ENCODE results near the gene STAT3.
"Not testable (repeated sequence)": the region's sequence is repeated elsewhere in the genome, so short reads cannot be mapped to it uniquely, and the experiment has no call there.

The STAT3 gene

DNA sequence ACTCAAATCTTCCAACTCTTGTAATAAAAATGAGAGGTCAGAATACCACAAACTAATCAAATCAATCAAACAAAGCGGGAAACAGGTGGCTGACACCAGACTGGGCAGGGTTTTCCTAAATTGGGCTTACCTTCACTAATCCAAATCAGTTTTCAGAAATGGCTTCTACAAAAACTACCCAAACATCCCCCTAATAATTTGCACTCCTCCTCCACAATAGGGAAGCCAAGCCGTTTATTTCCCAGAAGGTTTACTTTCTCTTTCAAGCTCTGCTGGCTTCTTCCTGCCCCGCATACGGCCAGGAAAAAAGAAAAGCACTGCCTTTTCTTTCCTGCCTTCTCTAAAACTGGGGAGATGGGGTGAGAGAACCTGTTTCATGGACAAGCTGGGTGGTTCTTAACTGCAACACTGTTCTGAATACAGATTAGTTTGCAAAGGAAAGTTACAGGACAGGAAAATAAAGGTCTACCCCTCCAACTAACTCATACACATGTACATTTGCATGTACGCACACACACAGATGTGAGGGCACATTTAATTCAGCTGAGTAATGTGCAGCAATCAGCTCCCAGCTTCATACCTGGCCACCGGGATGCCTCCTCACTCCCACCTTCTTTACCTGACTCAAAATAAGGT, 9.2 kb downstream of the STAT3 start:
- DNase-seq, result peak in 1 of 2 experiments; percentile 67

DNA sequence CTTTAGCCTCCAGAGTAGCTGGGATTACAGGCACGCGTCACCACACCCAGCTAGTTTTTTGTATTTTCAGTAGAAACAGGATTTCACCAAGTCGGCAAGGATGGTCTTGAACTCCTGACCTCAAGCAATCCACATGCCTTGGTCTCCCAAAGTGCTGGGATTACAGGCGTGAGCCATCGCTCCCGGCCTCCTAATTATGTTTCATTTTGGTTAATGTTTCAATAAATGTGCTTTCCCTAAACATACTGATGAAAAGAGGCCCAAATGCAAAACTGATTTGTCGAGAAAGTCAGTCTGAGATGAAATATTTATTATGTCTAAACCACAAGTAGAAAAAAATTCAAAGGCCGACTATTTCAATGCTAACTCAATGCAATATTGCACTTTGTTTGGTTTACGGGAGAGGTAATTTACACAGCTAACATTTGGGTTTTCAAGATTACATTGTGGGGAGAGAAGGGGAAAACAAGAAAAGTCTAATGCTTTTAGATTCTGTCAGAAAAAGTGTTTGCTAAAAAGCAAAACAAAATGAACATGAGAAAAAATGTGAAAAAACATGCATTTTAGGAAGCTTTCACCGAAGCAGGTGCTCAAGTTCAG, 9.8 kb downstream of the STAT3 start:
- DNase-seq, result no peak

DNA sequence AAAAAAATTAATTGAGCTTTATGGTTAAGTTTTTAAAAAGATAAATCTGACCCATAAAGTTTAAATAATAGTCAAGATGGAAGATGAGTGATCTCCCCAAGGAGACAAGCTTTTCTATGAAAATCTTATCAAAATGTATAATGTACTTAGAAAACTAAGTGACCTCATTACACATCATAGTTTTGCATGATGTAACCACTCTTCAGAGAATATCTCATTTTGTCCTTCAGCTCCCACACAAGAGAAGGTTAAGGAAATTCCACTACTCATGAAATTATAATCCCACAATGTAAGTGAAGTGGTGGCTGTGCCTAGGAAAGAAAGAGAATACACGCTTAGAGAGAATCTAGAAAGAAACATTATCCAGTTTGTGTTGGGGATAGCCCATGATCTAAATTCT, 14.3 kb downstream of the STAT3 start:
- DNase-seq, result no peak

DNA sequence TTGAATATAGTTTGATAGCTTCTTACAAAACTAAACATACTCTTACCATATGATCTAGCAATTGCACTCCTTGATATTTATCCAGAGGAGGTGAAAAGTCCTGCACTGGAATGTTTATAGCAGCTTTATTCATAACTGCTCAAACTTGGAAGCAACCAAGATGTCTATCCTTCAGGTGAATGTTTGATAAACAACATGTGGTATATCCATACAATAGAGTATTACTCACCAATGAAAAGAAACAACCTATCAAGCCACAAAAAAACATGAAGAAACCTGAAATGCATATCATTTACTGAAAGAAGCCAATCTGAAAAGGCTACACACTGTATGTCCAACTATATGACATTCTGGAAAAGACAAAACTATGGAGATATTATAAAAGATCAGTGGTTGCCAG, 16.1 kb downstream of the STAT3 start:
- DNase-seq, result no peak

DNA sequence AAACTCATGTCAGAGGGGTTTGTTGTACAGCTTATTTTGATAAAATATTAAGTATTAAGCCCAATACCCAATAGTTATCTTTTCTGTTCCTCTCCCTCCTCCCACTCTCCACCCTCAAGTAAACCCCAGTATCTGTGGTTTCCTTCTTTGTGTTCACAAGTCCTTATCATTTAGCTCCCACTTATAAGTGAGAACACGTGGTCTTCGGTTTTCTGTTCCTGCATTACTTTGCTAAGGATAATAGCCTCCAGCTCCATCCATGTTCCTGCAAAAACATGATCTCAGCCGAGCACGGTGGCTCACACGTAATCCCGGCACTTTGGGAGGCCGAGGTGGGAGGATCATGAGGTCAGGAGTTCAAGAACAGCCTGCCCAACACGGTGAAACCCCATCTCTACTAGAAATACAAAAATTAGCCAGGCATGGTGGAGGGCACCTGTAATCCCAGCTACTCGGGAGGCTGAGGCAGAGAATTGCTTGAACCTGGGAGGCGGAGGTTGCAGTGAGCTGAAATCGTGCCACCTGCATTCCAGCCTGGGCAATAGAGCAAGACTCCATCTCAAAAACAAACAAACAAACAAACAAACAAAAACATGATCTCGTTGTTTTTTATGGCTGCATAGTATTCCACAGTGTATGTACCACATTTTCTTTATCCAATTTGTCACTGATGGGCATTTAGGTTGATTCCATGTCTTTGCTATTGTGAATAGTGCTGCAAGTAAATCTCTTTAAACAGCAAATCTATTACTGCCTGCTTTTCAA, 19.3 kb downstream of the STAT3 start:
- DNase-seq, result not testable (repeated sequence)

DNA sequence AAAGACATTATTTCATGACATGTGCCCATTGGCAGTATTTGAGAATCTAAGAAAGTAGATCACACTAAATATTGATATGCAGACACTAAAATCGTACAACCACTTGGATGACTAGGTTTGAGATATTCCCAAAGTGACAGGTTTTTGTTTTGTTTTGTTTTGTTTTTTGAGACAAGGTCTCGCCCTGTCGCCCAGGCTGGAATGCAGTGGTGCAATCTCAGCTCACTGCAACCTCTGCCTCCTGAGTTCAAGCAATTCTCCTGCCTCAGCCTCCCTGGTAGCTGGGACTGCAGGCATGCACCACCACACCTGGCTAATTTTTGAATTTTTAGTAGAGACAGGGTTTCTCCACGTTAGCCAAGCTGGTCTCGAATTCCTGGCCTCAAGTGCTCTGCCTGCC, 19.9 kb downstream of the STAT3 start:
- DNase-seq, result not testable (repeated sequence)

DNA sequence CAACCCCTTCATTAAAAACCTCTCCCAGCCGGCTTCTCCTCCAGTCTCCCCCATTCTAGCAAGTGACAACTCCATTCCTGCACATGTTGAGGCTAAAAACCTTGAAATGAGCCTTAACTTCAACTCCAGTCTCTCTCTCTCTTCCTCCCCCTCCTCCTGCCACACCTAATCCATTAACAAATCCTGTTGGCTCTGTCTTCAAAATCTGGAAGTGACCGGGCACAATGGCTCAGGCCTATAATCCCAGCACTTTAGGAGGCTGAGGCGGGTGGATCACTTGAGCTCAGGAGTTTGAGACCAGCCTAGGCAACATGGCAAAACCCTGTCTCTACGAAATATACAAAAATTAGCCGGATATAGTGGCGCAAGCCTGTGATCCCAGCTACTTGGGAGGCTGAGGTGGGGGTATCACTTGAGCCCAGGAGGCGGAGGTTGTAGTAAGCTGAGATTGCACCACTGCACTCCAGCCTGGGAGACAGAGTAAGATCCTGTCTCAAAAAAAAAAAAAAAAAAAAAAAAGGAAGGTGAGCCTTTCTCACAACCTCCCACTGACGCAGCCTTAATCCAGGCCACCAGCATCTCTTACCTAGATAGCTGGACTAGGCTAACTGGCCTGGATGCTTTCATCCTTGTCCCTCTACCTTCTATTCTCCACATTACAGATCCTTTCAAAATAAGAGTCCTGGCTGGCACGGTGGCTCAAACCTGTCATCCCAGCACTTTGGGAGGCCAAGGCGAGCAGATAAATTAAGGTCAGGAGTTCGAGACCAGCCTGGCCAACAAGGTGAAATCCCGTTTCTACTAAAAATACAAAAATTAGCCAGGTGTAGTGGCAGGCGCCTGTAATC, 21.8 kb downstream of the STAT3 start:
- not testable (repeated sequence) for DNase-seq

DNA sequence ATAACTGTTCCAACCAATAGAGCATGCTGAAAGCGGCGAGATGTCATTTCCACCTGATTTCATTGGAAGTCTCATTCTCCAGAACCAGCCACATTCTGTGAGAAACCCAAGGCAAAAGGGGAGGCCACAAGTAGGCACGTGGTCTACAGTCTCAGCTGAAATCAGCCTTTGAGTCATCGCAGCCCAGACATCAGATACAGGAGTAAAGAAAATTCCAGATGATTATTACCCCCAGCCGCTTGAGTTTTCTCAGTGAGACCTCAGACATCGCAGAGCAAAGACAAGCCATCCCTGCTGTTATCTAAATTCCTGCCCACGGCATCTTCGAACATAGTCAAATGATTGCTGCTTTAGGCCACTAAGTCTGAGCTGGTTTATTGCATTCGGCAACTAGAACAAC, 23.1 kb downstream of the STAT3 start:
- no peak for DNase-seq

DNA sequence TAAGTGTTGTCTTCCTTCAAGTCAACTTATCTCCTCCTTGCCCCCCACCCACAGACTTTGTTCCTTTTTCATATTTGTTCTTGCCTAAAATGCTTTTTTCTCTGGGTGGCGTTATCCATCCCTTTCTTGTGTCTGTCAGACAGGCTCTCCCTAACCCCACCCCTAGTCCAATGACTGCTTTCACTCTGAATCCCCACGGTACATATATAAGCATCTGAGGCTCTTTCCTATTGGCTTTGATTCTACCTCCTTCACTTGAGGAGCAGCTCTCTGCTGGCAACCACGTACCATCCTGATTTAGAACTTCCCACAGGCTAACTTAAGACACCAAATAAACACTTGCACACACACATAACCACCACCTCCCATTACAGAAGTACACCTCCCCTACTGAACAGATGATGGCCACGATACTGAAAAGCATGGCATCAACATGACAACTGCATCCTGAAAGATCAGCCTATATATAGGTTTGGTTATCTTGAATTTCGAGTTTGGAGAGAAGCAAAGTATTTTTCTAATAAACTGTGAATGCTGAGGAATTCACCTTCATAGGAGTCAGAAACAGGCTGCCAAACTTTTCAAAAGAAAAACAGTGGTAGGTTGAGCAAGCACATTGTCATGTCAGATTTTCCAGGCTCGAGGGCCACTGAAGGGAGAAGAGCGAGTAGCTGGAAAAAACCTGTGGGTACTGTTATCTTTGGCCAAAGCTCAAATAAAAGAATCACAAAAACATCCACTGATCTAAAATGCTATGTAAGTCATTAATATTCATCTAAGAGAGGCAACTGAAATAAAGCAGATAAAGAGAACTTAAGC, 24.3 kb downstream of the STAT3 start:
- DNase-seq, result no peak

DNA sequence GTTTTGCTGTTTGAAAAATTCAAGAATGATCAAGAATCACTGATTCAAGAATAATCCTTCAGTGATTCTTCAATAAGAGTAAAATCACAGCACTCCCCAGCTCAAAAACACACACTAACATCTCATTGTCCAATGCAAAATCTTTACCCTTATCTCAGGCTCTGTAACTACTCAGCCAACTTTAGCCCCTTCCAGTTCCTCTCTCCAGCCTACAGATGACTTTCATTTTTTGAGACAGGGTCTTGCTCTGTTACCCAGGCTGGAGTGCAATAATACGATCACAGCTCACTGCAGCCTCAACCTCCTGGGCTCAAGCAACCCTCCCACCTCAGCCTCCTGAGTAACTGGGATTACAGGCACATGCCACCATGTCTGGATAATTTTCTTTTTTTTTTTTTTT, 25.0 kb downstream of the STAT3 start:
- no peak for DNase-seq

DNA sequence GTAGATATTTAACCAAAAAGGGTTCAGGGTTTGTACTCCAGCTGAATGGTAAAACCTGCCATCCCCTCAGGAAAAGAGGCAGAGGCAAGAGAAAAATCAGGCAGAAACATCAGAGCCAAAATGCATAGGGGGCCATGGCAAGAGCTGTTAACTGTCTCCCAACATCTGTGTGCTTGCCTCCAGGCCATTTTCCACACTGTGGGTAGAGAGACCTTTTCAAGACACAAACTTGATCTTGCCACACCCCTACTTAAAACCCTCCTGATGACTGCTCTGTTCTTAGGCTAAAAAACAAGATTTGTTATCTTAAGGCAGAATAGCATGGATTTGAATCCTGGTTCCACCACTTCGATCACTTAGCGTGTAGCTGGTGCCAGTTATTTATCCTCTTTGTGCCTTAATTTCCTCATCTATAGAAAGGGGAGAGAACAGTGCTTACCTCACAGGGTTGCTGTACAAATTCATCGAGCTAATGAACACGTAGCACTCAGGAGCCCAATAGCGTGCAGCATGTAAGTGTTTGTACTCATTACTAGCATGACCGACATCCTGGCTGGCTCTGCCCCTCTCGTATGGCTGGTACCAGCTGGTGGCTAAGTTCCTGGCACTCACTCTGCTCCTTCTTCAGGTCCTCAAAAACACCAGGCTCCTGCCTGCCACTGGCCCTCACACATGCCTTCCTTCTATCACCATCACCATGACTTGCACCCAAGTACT, 25.8 kb downstream of the STAT3 start:
- DNase-seq, result peak; percentile 45 to 78

DNA sequence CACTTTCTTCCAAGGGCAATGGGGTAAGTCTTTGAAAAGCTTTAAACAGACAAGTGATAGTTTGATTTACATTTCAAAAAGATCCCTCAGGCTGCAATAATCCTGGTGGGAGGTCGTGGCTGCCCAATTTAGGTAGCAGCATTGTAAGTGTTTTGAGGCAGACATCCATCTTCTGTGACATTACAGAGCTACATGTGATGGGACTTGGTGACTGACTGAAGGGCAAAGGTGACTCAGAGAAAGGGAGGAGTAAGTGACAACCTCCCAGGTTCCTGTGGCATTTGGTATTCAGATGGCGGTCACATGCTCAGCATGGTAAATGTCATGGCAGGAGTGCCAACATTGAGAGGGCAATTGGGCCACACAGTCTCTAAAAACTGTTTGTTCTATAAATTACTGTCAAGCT, 26.5 kb downstream of the STAT3 start:
- peak in 1 of 2 experiments; percentile 47 for DNase-seq

DNA sequence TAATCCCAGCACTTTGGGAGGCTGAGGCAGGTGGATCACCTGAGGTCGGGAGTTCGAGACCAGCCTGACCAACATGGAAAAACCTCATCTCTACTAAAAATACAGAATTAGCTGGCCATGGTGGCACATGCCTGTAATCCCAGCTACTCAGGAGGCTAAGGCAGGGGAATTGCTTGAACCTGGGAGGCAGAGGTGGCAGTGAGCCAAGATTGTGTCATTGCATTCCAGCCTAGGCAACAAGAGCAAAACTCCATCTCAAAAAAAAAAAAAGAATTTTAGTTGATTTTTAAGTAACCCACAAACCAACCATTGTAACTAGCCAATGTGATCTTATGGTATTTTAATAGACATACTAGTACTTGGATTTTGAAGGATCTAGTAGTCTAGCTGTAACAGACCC, 27.9 kb downstream of the STAT3 start:
- DNase-seq, result not testable (repeated sequence)

DNA sequence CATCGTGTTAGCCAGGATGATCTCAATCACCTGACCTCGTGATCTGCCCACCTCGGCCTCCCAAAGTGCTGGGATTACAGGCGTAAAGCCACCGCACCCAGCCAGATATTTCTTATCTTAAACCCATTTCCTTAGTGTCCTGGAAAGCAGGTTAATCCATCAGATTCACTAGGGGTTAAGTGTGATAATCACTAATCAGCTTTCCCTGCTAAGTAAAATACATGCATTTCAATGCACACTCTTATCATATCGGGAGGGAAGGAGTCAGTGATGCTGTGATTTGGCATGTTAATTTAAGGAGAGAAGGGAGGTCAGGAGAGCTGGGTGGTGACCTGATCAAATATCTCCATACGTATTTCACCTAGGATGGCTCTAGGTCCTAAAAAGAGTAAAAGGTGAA, 29.1 kb downstream of the STAT3 start:
- DNase-seq, result no peak

DNA sequence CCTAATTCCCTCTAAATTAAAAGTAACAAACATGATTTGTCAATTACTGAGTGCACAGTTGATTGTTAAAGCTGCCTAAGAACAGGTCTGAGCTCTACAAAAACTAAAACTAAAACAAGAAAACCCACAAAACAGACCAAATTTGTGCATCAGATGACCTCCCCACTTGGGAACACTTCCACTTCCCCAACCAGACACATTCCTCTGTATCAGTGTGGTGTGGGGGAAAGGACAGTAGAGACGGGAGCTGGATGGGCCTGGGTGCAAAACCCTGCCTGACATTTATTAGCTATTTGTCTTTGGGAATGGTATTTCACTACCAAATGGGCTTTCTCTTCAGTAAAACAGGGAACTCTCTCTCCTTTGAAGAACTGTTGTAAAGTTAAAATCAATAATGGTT, 29.8 kb downstream of the STAT3 start:
- no peak for DNase-seq

DNA sequence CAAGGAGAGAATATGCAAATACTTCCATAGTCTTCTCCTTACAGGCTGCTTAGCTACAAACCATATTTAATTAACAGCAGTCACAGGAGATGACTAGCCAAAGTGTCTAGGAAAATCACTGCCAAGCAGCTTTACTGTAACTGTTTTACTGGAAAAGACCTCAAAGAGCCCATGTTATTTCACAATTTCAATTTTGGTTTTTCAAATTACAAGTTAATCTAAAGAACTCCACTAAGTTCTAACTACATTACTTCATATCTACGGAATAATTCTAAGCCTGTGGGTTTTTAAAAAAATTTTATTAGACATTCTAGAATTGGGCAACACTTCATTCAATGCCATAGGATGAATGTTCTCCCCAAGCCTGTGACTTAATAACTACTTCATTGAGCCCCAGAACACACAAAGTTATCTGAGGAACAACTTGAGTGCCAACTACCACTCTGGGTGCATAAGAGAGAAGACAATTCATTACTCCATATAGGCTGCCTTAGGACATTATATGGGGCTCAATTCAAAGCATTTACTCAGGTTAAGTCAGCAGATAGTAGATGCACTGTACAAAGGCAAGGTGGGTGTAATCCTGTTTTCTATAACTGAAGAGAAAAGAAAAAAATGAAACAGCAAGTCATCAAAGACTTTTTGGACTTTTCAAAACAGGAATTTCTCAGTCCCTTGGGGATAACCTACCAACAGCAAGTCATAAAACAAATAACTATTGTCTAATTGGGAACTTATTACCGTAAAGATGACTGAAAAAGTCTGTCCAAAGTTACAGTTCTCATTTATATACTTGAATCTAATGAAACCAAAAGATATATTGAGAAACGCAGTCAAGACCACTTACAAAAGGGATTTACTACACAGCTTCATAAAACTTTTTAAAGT, 33.0 kb downstream of the STAT3 start:
- no peak for DNase-seq

DNA sequence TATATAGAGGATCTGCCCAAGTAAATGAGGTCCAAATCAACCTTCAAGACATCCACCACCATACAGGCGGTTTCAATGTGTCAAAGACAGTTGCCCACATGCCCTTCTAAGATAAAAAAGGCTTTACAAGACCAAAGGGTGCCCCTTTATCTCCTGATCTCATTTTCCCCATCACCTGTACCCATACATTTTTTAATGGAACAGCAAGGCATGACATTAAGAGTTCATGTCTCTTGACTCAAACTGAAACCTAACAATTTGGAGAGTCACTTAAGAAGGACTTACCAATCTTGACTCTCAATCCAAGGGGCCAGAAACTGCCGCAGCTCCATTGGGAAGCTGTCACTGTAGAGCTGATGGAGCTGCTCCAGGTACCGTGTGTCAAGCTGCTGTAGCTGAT, 40.1 kb downstream of the STAT3 start:
- DNase-seq, result no peak

DNA sequence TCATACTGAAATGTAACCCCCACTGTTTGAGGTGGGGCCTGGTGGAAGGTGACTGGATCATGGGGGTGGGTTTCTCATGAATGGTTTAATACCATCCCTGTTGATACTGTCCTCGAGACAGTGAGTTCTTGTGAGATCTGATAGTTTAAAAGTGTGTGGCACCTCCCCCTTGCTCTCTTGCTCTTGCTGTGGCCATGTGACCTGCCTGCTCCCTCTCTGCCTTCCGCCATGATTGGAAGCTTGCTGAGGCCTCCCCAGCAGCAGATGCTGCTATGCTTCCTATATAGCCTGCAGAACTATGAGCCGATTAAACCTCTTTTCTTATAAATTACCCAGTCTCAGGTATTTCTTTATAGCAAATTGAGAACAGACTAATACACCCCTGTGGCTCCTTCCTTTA, 40.6 kb downstream of the STAT3 start:
- no peak for DNase-seq

DNA sequence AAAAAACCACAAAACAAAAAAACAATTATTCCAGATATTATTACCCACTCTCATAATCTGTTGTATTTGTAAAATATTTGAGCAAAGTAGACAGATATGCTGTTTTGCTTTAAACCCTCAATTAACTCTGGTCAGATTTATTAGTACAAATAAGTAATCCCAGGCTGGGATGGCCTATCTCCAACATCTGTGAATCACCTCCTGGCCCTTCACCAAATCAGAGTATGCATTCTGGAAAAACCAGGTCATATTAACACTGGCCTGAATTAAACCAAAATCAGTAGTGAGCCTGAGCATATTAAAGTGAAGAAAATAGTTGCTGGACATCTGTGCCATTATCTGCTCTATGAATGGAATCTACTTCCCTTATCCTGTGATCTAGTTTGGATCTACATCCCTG, 41.0 kb downstream of the STAT3 start:
- no peak for DNase-seq

DNA sequence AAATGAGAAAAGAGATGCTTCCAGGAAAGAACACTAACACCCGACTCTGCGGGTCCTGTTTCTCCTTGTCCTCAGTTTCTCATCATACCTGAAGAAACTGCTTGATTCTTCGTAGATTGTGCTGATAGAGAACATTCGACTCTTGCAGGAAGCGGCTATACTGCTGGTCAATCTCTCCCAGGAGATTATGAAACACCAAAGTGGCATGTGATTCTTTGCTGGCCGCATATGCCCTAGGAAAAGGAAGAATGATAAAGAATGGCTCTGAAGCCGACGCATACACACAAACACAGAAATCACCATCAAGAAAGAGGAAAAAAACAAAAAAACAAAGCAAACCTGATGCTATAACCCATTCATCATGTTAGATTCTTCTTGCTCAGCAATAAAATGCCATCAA, 41.8 kb downstream of the STAT3 start:
- no peak for DNase-seq
